Tongue (tissue), 2 donors: Measurements from ENCODE around the gene GUCA2B. TPM values are rescaled to one million over a fixed set of nuclear protein-coding genes. Genes with fewer than 3 reads are reported as not detected.

ENCODE experiments used
- DNase-seq: peaks from one replicate; pipeline ENCODE4 v3.0.0-alpha.2; 2015
- total RNA-seq: library from RNA; depleted of rRNA; stranded (reverse); fragments of >200 nt; gene quantifications from one replicate; pipeline ENCODE4 v1.2.3, GENCODE V29; 2014

The GUCA2B gene
- total RNA-seq, 1 donor from 2014 or later: not detected

DNA sequence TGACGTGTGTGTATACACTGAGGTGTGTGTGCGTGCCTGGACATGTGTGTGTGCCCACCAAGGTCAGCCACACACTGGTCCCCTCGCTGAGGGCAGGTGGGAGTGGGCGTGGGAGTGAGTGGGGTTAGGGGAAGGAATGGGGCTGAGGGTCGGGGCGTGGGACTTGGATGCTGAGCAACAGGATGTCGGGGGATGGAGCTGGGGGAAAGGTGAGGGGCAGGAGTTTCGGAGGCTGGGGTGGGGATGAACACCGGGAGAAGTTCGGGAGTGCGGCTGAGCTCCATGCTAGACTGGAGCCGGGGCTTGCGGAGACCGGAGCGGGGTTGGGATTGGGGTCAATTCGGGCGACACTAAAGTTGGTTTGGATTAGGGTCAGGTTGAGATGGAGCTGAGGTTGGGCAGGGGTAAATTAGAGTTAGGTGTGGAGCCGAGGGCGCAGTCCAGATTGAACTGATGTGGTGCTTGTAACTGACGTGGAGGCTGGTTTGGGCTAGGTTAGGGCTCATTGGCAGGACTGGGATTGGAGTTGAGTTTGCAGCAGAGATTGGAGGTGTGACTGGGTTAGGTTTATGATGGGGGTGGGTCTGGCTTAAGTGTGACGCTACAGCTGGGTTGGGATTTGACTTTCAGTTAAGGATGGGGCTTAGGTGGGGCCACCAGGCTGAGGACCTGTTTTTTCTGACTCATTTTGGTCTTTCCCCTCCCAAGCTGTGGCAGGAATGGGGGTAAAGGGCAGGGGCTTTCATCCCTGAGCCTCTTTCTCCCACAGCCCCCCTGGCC lies 14.6 kb downstream of the GUCA2B start:
- no peak for DNase-seq

DNA sequence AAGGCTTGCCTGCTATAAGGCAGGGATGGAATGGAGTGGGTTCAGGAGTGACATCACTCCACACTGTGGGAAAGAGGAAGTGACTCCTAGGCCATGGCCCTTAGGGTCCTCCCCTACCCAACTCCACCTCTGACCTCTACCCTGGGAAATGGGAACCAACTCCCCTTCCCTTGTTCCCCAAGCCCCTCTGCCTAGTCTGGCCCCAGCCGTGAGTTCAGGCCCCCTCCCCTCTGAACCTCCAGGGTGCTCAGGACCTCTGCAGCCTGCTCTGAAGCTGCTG lies 15.1 kb downstream of the GUCA2B start:
- DNase-seq: no peak

GRCh38 chr1:42168763-42169162 lies 15.6 kb downstream of the GUCA2B start:
- DNase-seq: peak; percentile 78

DNA sequence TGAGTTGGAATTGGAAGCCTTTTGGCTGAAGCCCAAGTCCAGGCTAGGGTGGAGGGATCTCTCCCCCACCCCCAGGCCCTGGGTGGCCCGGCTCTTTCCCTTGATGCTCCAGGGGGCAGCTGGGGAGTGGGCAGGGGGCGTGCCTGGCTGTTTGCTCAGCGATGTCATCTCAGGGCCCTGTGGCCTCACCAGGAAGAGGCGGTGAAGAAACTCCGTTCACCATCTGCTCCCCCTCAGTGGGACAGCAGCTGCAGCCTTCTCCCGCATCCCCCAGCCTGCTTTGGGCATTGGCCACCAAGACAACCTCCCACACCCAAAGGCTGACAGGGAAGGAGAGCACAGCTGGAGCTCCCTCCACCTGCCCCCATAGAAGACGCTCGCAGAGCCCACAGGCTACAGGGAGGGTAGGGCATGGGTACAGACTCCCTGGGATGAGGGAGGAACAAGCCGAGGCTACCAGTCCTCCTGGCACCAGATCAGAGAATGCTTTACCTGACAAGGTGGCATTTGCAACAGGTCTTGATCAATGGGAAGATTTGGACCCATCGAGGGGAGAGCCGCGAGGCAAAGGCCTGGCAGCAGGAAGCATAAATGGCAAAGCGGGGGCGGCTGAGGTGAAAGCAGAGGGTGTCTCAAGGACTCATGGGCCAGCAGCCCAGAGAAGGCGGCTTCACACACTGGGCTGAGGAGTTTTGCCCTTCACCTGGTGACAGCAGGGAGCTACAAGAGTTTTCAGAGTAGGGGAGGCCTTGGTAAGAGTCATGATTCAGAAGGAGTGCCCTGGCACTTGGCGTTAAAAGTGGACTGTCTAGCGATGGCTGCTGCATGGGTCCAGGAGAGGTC lies 17.8 kb downstream of the GUCA2B start:
- peak; percentile 89 for DNase-seq

GRCh38 chr1:42171679-42172266 lies 18.6 kb downstream of the GUCA2B start:
- no peak for DNase-seq

- peak; percentile 38 for DNase-seq
These were observed 19.3 kb downstream of the GUCA2B start for GRCh38 chr1:42172381-42173133.

DNA sequence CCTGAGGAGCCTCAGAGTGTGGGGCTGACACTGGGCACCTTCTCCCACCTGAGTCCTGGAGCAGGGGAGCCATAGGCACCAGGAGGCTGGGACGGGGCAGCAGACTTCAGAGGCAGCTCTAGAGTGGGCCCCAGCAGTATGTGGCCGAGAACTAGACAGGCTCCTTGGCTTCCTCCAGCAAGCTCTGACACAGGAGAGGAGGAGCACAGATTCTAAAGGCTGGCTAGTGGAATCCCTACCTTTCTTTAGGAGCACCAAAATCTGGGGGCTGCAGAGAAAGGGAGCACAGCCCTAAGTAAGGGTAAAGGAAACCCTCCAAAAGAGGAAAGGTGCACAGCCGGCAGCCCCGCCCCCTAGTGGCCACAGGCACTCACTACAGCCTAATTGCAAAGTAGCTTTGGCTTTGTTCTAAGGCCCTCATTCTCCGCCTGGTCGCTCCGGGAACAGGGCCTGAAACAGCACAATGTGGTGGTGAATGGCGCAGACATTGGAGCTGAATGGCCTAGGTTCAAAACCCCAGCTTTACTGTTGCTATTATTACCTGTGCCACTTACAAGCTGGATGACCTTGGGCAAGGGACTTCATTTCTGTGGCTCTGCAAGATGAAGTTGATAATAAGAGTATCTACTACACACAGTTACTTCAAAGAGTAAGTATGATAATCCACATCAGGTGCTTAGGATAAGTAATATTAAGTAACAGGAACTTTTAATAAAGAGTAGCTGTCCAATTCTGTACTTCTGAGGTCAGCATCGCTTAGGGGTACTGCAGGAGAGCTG lies 20.1 kb downstream of the GUCA2B start:
- peak; percentile 82 for DNase-seq

DNA sequence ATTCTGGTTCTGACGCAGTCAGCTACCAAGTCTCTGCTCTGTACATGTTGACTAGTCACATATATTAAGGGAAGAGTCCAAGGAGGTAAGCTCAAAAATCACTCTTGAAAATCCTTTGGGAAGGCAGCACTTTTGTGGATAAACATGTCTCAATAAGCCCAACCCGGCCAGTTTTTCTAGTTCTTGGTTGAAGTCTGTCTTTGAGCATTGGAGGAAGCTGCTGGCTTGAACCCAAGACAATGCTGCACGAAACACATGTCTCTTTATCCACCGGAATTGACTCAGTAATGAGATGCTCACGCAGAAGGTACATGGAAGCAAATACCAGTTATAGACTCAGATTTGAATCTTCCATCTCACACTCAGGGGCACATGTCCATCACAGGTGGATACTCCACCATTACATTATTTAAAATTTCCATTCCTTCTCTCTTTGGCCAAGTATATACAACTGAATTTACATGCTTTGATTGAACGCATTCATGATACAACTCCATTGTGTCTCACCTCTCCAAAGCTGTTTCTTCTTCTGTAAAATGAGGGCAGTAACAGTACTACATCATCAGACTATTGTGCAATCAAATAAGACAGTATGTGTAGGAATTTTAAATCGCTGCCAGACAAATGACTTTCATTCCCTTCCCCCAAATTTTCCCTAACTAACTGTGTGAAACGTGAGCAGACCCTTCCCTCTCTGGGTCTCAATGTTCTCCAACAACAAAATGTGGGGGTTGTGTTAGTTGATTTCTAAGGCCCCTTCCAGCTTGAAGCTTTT lies 20.9 kb downstream of the GUCA2B start:
- peak; percentile 84 for DNase-seq

DNA sequence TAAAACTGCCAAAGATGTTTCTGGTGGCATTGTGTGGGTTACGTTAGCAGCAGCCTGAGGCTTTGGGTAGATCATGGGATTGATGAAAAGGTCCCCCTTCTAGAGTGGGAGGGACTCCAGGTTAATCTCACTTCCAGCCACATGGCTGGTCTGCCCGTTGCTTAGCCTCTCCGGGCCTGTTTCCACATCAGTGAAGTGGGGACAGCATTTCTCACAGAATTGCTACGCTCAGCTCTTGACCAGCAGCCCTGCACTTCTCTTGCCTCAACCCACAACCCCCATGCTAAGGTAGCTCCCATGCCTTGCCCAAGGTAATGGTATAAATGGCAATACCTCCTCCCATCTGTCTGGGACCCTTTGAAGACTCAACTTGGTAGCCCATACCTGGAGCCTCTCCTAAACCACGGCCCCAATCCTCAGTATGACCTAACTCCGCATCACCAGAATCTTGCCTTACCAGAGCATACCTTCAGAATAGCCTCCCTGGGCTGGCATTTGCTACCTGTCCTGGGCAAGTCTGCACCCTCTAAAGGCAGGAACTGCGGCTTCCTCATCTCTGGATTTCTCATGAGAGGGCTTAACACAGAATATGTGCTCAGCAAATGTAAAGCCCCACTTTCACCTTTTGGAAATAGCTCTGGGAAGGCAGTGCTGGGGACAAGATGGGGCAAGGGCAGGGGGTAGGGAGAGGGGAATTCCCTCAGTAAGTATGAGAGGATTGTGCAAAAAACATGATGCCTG lies 22.3 kb downstream of the GUCA2B start:
- DNase-seq: no peak

DNA sequence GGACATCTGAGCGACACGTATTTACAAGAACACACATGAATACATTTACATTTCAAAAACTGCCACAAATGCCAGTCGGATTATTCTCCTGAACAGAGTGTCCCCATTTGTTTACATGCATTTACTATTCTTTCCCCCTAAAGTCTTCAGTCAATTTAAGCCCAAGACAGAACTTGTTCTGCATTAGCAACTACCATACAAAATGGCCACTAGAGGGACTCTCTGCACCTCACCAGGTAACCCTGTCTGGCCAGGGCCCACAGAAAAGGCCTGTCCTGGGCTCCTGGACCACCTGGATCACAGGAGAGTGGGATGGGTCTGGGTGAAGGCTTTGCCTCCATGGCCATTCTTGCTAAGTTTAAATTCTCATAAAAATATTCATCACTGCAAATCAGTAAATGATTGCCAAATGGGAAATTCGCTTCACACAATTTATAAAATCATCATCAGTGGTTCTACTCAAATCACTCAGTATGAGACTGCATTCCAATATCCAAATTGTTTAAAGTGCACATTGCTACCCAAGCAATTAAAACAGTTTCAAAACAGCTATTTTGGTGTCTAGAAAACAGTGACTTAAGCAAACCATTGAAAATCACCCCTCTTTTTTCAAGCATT lies 23.8 kb downstream of the GUCA2B start:
- peak; percentile 63 for DNase-seq

- DNase-seq: peak; percentile 84
These were observed 24.4 kb downstream of the GUCA2B start for GRCh38 chr1:42177541-42177981.

- no peak for DNase-seq
These were observed 25.0 kb downstream of the GUCA2B start for GRCh38 chr1:42178249-42178648.

GRCh38 chr1:42179275-42179674 lies 26.1 kb downstream of the GUCA2B start:
- DNase-seq: peak; percentile 42

DNA sequence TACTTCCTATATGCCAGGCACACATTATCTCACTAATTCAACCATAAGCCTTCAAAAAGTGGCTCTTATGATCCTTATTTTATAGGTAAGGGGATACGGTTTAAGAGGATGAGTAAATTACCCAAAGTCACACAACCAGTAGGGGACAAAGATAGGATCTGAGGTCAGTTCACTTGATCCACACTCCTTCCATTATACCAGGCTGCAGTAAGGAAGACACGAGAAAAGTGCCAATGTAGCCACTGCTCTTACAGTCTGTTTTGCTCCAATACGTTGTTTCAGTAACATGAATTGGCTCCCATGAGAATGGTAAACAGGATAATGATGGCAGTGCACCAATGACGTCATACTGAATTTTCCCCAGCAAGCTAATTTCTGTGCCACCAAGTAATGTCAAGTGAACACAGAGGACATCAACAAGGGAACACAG lies 26.7 kb downstream of the GUCA2B start:
- no peak for DNase-seq

DNA sequence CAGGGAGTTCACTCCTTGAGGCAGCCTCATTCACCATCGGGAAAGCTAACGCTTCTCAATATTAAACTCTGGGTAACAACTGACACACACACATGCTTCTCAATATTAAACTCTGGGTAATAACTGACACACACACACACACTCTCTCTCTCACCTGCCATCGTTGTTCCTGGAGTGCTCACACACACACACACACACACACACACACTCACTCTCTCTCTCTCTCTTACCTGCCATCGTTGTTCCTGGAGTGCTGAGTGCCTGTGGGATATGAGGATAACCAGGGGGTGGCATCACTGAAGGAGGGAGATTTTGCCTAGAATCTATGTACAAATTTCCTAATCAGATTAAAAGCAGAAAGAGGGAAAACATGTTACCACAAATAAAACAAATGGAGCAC lies 28.5 kb downstream of the GUCA2B start:
- no peak for DNase-seq

DNA sequence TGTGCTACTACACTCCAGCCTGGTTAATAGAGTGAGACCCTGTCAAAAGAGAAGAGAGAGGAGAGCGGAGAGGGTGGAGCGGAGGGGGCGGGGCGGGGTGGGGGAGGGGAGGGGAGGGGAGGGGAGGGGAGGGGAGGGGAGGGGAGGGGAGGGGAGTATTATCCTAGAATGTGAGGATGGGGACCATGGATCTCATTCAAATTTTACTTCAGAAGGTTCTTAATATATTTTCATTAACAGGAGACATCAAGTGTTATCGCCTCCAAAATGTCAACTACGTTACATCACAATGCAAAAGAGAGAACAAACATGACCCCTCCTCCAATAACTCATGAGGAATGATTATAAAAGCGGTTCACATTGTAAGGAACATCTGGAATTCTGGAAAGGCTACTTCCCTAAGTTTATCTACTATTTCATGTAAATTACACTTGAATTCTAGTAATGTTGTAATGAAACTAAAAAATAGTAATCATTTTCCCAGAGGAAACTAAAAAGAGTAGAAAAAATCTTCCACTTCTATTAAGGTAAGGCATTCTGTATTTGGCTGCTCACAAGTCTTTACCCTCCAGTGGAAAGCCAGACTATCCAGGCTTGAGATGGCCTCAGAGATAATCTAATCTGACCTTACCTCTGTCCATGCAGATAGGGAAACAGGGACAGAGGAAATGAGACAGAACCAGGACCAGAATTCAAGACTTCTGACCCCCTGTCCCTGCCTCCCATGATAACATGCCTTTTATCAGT lies 30.2 kb downstream of the GUCA2B start:
- no peak for DNase-seq

DNA sequence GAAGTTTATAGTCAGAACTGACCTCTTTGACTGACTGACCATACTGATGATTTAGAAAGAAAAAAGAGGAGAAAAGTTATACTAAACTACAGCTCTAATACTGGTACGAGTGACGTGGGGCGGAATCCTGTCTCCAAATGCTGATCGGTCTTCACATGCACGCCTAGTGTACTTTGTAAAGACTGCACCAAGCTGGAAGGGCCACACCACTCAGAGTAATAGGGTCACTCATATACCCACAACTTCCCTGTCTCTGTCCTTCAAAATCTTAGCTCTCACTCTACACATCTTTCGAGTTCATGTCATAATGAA lies 30.7 kb downstream of the GUCA2B start:
- no peak for DNase-seq

GRCh38 chr1:42184616-42185015 lies 31.4 kb downstream of the GUCA2B start:
- DNase-seq: no peak

DNA sequence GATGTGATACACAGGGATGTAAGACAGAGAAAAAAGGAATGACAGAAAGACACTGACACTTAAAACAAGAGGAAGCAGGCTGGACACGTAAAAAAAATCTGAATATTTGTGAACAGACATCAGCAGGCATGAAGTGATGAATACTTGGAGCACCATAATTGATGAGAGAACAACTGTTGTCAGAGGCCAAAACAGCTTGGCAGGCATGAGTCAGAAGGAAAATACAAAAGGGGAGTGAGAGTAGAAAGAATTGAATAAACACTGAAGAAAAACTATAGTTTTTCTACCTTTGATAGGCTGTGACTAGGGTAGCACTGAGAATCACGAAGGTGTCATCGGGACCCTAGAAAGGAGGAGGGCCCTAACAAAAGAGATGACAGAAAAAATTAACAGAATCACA lies 32.9 kb downstream of the GUCA2B start:
- DNase-seq: no peak
